ENCODE data around the gene CATSPERZ.
"Not testable (repeated sequence)": the region's sequence is repeated elsewhere in the genome, so short reads cannot be mapped to it uniquely, and the experiment has no call there.

The CATSPERZ gene

DNA sequence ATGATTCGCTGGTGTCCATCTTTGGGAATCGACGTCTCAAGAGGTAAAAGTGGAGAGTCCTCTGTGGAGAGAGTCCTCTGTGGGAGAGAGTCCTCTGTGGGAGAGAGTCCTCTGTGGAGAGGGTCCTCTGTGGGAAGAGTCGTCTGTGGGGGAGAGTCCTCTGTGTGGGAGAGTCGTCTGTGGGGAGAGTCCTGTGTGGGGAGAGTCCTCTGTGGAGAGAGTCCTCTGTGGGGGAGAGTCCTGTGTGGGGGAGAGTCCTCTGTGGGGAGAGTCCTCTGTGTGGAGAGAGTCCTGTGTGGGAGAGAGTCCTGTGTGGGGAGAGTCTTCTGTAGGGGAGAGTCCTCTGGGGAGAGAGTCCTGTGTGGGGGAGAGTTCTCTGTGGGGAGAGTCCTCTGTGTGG is 20.9 kb downstream of the CATSPERZ start:
- DNase-seq (ENCODE audit: low read depth): no peak

DNA sequence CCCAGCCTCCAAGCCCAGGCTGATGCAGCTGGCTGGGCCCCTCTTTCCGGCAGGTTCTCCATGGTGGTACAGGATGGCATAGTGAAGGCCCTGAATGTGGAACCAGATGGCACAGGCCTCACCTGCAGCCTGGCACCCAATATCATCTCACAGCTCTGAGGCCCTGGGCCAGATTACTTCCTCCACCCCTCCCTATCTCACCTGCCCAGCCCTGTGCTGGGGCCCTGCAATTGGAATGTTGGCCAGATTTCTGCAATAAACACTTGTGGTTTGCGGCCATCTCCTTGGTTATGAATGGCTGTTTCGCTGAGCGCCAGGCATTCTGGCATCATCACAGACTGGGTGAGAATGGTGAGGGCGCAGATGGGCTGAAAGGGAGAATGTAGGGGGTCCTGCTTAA is 21.4 kb downstream of the CATSPERZ start:
- DNase-seq (ENCODE audit: low read depth): no peak

DNA sequence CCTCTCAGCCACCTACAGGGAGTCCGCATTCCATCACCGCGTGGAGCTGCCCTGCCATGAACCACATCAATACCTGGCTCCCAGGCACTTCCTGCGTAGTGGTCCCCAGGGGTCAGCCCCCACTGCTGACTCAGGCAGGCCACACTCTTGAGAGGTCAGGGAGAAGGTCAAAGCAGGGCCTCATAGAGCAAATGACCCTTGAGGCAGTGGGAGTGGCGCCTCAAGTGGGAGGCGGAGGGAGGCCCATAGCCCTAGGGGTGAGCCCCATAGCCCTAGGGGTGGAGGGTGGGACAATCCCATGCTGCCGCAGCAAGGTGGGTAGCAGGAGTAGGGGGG is 22.7 kb downstream of the CATSPERZ start:
- no peak for DNase-seq (ENCODE audit: low read depth)

DNA sequence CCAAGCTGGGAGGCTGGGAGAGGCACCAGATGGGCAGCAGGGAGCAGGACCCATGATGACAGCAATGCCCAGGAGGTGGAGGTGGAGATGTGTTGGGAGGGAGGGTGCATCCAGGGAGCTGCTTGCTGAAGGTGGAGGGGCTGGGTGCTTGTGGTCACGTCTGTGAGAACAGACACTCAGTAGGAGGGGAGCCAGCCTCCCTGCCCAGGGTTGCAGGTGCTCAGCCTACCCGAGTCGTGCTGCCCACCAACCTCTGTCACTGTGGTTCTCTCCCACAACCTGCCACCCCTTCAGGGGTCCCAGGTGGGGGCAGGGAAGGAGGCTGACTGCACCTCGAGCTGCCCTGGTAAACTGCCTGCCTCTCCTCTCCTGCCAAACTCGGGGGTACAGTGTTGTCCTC is 23.2 kb downstream of the CATSPERZ start:
- no peak for DNase-seq (ENCODE audit: low read depth)

DNA sequence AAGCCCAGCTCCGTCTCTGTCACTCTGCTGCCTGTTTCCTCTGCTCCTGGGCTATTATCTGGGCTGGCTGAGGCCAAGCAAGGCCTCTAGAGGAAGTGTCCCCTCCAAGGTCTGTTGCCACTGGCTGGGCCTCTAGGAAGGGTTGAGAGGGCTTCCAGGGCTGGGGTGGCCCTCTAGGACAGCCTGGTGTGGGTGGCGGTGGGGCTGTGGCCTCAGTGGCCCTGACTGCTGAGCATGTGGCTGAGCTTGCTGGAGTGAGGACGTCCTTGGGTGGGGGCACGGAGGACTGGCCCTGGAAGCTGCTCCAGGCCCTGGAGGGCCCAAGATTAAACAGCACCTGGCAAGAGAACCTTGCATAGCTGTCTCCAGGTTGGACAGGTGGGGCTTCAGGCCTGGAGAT is 23.8 kb downstream of the CATSPERZ start:
- not testable (repeated sequence) for DNase-seq (ENCODE audit: low read depth)

DNA sequence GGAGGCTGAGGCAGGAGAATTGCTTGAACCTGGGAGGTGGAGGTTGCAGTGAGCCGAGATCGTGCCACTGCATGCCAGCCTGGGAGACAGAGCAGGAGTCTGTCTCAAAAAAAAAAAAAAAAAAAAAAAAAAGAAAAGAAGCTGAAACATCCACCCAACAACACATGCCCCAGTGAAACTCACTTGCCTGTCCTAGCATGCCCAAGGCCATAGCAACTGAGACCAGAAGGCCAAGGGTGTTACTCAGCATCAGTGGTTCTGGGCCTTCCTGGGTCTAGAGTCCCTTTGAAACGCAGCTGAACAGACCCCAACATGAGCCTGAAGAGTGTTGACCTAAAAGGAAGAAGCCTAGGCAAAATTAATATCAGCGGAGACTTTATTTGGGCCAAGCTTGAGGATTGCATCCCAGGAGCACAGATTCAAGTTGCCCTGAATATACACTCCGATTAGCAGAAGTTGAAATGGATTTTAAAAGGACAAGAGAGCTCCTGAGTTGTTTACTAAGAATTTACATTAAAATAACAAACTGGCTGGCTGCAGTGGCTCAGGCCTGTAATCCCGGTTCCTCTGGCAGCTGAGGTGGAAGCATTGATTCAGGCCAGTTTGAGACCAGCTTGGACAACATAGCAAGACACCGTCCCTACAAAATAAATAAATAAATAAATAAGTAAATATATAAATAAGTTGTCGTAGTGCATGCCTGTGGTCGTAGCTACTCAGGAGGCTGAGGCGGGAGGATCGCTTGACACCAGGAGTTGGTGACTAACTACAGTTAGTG is 24.7 kb downstream of the CATSPERZ start:
- no peak for DNase-seq (ENCODE audit: low read depth)

DNA sequence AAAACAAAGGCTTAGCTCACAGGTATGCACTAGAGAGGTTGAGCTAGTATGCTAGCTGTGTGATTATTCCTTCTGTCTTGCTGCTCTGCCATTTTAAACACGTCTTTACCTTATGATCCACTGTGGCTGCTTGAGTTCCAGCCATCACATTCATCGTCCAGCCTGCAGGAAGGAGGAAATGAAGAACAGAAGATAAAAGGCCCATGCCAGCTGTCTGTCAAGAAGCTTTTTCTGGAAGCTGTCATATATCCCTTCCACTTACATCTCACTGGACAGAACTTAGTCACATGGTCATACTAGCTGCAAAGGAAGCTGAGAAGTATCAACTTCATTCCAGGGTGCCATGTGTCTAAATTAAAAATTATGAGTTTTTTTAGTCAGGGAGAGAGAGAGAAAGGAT is 27.2 kb downstream of the CATSPERZ start:
- DNase-seq (ENCODE audit: low read depth): no peak

DNA sequence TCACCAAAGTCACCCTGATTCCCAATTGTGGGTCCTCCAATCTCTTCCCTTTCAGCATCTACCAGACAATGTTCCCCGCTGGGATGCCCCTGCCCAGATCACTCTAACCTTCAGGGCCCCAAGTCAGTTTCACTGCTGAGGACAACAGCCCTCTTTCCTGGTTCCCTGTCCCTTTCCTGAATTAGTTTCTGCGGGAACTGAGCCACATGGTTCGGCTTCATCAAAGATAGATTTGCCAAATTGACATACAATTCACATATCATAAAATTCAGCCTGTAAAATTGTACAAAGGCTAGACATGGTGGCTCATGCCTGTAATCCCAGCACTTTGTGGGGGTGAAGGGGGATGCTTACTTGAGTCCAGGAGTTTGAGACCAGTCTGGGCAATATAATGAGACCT is 27.8 kb downstream of the CATSPERZ start:
- DNase-seq (ENCODE audit: low read depth): no peak

DNA sequence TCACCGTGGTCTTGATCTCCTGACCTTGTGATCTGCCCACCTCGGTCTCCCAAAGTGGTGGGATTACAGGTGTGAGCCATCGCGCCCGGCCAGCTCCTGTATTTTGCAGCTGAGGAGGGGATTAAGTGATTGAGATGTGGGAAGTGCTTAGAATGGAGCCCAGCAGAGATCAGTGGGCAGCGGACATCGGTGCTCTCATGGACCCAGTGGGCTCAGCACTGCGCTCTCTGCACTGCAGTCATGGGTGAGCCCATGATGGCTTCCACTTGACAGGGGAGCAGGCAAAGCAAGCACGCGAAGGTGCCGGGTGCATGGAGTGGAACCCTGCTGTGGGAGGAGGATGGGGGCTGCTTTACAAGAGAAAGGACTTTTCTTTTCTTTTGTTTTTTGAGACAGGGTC is 30.7 kb downstream of the CATSPERZ start:
- no peak for DNase-seq (ENCODE audit: low read depth)

DNA sequence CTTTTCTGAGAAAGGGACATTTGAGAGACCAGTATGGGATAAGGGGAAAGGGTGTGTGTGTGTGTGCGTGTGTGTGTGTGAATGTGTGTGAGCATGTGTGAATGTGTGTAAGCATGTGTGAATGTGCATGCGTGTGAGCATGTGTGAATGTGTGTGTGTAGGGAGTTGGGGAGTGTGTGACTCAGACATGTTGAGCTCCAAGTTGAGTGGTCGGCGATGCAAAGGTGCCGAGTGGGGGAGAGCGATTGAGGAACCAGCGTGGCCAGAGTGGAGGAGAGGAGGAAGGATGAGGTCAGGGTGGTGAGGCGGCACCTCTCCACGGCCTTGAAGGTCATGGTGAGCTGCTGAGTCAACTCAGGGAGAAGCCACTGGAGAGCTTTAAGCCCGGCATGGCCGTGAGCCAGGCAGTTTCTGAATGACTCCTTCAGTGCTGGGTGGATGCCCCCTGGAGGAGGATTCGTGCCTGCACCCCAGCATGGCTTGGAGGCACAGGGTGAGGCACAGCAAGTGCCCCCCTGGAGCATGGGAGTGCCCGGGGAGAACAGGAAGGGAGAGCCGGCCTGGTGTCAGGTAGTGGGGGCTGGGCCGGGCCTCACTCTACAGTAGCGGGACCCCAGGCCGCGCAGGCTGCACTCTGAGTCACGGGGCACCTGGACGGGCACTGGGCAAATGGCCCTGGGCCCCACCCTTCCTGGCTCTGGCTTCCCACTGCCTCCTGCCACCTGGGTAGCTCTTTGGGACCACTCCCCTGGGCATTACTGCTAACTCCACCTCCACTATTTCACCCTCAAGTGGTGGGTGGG is 31.6 kb downstream of the CATSPERZ start:
- peak; percentile 76 for DNase-seq (ENCODE audit: low read depth)

DNA sequence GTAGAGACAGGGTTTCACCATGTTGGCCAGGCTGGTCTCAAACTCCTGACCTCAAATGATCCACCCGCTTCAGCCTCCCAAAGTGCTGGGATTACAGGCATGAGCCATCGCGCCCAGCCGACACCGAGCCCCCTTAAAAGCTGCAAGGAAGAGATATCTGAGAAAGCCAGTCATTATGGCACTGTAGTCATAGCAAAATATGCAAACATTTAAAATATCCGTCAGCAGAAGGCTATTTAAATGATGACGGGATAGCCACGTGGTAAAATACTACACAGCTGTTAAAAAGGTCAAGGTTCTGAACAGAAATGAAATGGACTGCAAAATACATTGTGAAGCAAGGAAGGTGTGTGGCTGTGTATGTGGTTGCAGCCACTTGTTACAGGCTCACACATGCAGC is 33.4 kb downstream of the CATSPERZ start:
- no peak for DNase-seq (ENCODE audit: low read depth)

DNA sequence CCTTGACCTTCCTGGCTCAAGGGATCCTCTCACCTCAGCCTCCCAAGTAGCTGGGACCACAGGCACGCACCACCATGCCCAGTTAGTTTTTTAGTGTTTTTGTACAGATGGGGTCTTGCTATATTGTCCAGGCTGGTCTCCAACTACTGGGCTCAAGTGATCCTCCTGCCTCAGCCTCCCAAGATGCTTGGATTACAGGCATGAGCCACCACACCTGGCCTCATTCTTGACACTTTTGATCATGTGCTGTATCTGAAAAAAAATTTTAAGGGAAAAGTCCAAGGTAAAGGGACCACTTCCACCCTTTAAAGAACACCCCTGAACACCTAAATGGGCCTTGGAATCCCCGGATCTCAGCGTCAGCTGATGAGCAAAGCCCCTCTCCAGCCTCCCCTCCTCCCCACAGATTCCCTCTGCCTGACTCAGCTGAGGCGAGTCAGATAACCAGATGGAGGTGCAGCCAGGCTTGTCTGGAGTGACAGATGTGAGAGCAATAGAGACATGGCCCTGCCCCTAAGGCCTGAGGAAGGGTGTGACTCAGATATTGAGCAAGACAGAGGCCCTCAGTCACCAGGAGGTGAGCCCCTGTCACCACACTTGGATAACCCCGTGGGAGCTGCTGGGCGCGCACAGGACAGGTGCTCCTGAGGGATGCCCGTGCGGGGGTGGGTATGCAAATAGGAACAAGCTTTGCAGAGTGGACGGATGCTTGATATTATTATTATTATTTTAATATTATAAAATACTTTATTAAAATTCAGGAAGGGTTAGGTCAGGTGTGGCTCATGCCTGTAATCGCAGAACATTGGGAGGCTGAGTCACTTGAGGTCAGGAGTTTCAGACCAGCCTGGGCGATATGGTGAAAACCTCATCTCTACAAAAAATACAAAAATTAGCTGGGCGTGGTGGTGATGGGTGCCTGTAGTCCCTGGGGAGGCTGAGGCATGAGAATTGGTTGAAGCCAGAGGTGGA is 34.9 kb downstream of the CATSPERZ start:
- peak; percentile 95 for DNase-seq (ENCODE audit: low read depth)

DNA sequence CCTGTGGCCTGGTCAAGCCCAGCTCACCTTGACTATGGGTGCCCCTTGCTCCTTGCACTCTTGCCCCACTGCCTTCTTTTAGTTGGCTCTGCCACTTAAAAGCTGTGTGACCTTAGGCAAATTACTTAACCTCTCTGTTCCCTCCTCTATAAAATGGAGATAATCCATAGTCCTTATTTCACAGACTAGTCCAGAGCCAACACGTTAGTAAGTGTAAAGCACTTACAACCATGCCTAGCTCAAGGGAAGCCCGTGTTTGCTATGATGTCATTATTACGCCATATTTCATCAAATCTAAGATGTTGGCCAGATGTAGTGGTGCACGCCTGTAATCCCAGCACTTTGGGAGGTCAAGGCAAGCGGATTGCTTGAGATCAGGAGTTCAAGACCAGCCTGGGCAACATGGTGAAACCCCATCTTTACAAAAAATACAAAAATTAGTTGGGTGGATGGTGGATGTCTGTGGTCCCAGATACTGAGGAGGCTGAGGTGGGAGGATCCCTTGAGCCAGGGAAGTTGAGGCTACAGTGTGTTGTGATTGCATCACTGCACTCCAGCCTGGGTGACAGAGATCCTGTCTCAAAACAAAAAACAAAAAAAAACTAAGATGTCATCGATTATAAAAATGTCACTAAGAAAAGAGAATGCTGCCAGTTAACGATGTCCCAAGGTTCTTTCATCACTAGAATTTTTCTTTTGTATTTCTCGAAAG is 37.5 kb downstream of the CATSPERZ start:
- DNase-seq (ENCODE audit: low read depth): no peak

DNA sequence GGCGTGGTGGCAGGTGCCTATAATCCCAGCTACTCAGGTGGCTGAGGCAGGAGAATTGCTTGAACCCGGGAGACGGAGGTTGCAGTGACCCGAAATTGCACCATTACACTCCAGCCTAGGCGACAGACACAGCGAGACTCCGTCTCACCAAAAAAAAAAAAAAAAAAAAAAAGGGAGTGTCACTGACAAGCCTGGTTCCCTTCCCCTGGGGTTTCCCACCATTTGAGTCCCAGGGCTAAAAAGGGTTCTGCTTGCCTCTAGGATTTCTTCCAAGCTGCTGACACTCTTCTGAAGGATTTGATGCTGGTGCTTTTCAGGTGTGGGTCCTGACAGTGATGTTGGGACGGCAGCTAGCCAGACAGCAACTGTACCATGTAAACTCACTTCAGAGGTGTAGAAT is 38.6 kb downstream of the CATSPERZ start:
- DNase-seq (ENCODE audit: low read depth): no peak

DNA sequence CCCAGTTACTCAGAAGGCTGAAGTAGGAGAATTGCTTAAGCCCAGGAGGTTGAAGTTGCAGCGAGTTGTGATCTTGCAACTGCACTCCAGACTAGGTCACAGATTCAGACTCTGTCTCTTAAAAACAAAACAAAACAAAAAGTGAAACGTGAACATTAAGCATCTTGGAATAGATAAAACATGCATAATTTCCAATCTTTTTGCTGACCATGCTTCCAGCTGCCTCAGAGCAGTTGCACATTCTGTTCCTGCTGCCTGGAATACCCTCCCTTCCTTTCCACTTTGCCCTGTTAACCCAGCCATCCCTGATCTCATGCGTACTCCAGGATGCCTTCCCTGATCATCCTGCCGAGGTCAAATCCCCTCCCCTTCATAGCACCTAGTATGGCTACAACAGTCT is 39.1 kb downstream of the CATSPERZ start:
- no peak for DNase-seq (ENCODE audit: low read depth)

DNA sequence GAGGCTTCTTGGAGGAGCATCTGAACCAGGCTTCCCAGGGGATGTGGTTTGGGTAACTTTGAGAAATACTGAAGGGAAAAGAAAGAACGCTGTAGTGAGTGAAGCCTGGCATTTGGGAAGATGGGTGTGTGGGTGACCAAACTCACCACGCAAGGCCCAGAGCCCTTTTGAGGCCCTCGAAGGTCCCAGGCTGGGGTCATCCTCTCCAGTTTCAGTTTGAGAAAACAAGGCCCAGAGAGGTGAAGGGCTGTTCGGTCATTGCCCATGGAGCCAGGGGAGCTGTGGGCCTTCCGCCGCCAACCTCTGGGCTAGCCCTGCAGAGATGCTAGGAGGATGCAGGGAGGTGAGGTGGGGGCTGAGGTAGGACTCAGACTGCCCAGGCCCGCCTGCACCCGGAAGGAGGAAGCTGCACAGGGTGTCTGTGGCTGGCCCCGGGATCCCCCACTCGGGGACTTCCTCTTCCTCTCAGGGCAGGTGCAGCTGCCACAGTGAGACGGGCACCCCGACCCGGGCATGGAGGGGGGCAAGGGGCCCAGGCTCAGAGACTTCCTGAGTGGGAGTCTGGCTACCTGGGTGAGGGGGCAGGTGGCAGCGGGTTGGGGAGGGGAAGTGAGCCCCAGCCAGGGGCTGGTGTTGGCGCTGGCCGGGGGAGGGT is 39.7 kb downstream of the CATSPERZ start, which contains the start of gene CCDC88B:
Gene CCDC88B, plus strand, starts transcription at position 451 of the 655 bp plus-strand sequence. Its CDS starts 63 bp downstream, at position 514.
- DNase-seq (ENCODE audit: low read depth): no peak

DNA sequence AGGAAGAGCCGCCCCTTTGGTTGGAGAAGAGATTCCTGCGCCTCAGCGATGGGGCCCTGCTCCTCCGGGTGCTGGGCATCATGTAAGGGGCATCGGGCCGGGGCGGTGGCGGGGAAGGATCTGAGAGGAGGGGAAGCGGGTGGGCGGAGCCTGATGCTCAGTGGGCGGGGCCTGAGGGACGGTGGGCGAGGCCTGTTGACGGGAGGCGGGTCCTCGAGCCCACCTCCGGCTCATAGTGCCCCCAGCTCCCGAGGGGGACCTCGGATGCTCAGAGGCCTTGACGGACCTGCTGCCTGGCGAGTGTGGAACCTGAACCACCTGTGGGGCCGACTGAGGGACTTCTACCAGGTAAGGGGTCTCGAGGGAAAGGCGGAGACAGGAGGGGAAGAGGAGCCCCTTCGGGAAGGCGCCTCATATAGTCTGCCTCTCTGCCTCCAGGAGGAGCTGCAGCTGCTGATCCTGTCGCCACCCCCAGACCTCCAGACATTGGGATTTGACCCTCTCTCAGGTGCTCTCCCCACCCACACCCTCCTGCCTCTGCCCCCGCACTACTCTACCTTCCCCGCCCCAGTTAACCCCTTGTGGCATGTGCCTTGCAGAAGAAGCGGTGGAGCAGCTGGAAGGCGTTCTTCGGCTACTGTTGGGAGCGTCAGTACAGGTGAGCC is 40.6 kb downstream of the CATSPERZ start:
- DNase-seq (ENCODE audit: low read depth): no peak

DNA sequence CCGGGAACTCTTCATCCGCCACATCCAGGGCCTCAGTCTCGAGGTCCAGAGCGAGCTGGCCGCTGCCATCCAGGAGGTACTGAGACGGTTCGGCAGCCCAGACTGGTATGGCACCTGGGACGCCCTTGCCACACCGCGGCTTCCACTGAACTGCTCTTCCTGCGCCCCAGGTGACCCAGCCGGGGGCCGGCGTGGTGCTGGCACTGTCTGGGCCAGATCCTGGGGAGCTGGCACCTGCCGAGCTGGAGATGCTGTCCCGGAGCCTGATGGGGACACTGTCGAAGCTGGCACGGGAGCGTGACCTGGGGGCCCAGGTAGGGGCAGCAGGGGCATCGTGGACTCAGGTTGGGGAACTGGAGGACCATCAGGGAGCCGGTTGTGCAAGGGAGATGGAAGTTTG is 41.3 kb downstream of the CATSPERZ start:
- no peak for DNase-seq (ENCODE audit: low read depth)

DNA sequence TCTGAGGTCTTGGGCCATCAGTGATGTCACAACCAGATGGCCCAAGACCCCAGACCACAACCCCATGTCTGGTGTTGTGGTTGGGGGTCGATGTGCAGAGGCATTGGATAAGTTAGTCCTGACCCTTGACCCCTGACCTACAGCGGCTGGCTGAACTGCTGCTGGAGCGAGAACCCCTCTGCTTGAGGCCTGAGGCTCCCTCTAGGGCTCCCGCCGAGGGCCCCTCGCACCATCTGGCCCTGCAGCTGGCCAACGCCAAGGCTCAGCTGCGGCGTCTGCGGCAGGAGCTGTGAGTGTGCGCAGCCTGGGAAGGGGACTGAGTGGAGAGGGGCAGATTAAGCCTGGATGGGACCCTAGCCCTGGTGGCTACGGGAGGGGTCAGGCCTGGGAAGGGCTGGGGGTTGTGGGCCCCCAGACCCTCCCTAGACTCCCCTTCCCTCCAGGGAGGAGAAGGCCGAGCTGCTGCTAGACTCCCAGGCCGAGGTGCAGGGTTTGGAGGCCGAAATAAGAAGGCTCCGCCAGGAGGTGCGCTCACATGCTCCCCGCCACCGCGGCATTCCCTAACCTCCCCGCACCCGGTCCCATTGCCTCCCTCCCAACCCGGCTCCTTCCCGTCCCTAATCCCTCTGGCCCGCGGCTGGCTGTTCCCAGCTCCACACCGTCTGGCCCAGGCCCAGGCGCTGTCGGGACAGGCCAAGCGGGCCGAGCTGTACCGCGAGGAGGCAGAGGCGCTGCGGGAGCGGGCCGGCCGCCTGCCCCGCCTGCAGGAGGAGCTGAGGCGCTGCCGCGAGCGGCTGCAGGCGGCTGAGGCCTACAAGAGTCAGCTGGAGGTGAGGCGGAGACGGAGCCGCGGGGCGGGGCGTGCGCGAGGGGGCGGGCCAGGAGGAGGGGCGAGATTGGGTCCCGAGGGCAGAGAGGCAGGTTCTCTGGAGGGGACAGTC is 42.0 kb downstream of the CATSPERZ start:
- no peak for DNase-seq (ENCODE audit: low read depth)
